H1 (cell line): ENCODE measurements around the gene KPNA1. TPM values are rescaled to one million over a fixed set of nuclear protein-coding genes. Genes with fewer than 3 reads are reported as not detected.

Experiments used
- CTCF ChIA-PET: fragments of 300-600 bp; sonication (Branson Sonifier 250); formaldehyde crosslinking; loops from one replicate; lab custom pipeline; 2021; ENCODE audit not compliant: partially characterized antibody; lab: Charles Lee
- POLR2A ChIA-PET: fragments of 300-600 bp; sonication (Branson Sonifier 250); formaldehyde crosslinking; loops from one replicate; lab custom pipeline; 2021; ENCODE audit warnings: inconsistent platforms; ENCODE audit not compliant: partially characterized antibody; lab: Charles Lee
- DNase-seq, 2 experiments: peaks; one replicate each; pipeline versions ENCODE4 v3.0.0 to v3.0.0-alpha.2; 2010 to 2022; ENCODE audit warnings: low spot score in 2 of 2, low read depth in 1 of 2, mixed read lengths in 1 of 2
- FAIRE-seq: peaks from 2 replicates; lab custom pipeline; 2011; peaks lifted over from hg19 to GRCh38; lab: Jason Lieb, UNC
- H2AFZ ChIP-seq: 2 replicates; pipeline ENCODE4 v1.8.1; 2012; ENCODE audit warnings: low read length, inconsistent platforms
- H2AK5ac ChIP-seq: 2 replicates; pipeline ENCODE4 v1.6.1; 2013; ENCODE audit warnings: low read depth, low read length
- H2BK120ac ChIP-seq: replicated peaks from 2 replicates; pipeline ENCODE3; 2013; ENCODE audit warnings: low read depth, low read length, inconsistent platforms
- H2BK12ac ChIP-seq: 2 replicates; pipeline ENCODE4 v1.6.1; 2013; ENCODE audit warnings: low read depth, low read length
- H2BK15ac ChIP-seq: 2 replicates; pipeline ENCODE4 v1.6.1; 2013; ENCODE audit warnings: low read length
- H2BK20ac ChIP-seq: 2 replicates; pipeline ENCODE4 v1.6.1; 2013; ENCODE audit warnings: low read length
- H2BK5ac ChIP-seq: 2 replicates; pipeline ENCODE4 v1.6.1; 2013; ENCODE audit warnings: low read depth, low read length
- H3K14ac ChIP-seq: 2 replicates; pipeline ENCODE4 v1.6.1; 2013; ENCODE audit warnings: inconsistent platforms; ENCODE audit not compliant: insufficient read length
- H3K18ac ChIP-seq: 2 replicates; pipeline ENCODE4 v1.6.1; 2013; ENCODE audit warnings: low read length; ENCODE audit errors: extremely low read depth
- H3K23ac ChIP-seq: 2 replicates; pipeline ENCODE4 v1.6.1; 2013; ENCODE audit warnings: inconsistent platforms; ENCODE audit not compliant: insufficient read length
- H3K23me2 ChIP-seq: 2 replicates; pipeline ENCODE4 v1.6.1; 2013; ENCODE audit warnings: low read depth, low read length
- H3K27ac ChIP-seq: 2 replicates; pipeline ENCODE4 v1.6.1; 2011; ENCODE audit warnings: low read depth, low read length, inconsistent platforms
- H3K27me3 ChIP-seq, 4 experiments: replicated peaks in 1 of 4; 1 replicate in 1 of 4; 2 replicates in 3 of 4; pipeline versions ENCODE4 v1.6.1 to v1.8.1; 2011 to 2013; ENCODE audit warnings: low read length in 3 of 4, mild to moderate bottlenecking in 3 of 4, inconsistent platforms in 2 of 4, mixed read lengths in 2 of 4, moderate library complexity in 1 of 4; ENCODE audit not compliant: control insufficient read depth in 3 of 4, insufficient read depth in 3 of 4; ENCODE audit errors: extremely low read depth in 1 of 4
- H3K36me3 ChIP-seq, 4 experiments: 2 replicates each; pipeline versions ENCODE4 v1.6.1 to v1.8.1; 2011 to 2013; ENCODE audit warnings: mild to moderate bottlenecking in 4 of 4, low read length in 3 of 4, moderate library complexity in 2 of 4, control low read depth in 1 of 4, inconsistent platforms in 1 of 4; ENCODE audit not compliant: insufficient read depth in 4 of 4, control insufficient read depth in 2 of 4
- H3K4ac ChIP-seq: replicated peaks from 2 replicates; pipeline ENCODE3; 2013; ENCODE audit warnings: low read length, low read depth, mixed read lengths, inconsistent platforms; ENCODE audit not compliant: insufficient read length
- H3K4me1 ChIP-seq, 4 experiments: replicated peaks in 1 of 4; 1 replicate in 1 of 4; 2 replicates in 3 of 4; pipeline versions ENCODE4 v1.6.1 to v1.8.1; 2011 to 2013; ENCODE audit warnings: low read length in 3 of 4, inconsistent platforms in 2 of 4, mixed read lengths in 1 of 4; ENCODE audit not compliant: insufficient read depth in 4 of 4, control insufficient read depth in 3 of 4
- H3K4me2 ChIP-seq, 2 experiments: 2 replicates each; pipeline versions ENCODE4 v1.6.1 to v1.8.1; 2011 to 2013; ENCODE audit warnings: low read depth in 2 of 2, low read length in 2 of 2, control low read depth in 1 of 2, inconsistent platforms in 1 of 2, mild to moderate bottlenecking in 1 of 2; ENCODE audit not compliant: insufficient read depth in 1 of 2
- H3K4me3 ChIP-seq, 4 experiments: fragments of 200-600, 300-600 bp in 1 of 4; sonication (generic), shearing (Covaris generic), sonication (Bioruptor Twin) in 1 of 4; 2 replicates each; pipeline versions ENCODE4 v1.5.1 to v1.8.1; 2011 to 2016; ENCODE audit warnings: low read length in 4 of 4, low read depth in 3 of 4, control low read depth in 2 of 4, inconsistent platforms in 2 of 4, mild to moderate bottlenecking in 2 of 4, mixed read lengths in 1 of 4, moderate library complexity in 1 of 4; ENCODE audit not compliant: insufficient read depth in 2 of 4; ENCODE audit errors: extremely low read depth in 1 of 4
- H3K56ac ChIP-seq: replicated peaks from 2 replicates; pipeline ENCODE3; 2013; ENCODE audit warnings: low read depth, mild to moderate bottlenecking, mixed read lengths, low read length, inconsistent platforms; ENCODE audit not compliant: insufficient read length
- H3K79me1 ChIP-seq: 2 replicates; pipeline ENCODE4 v1.6.1; 2013; ENCODE audit warnings: low read depth, low read length, control low read depth
- H3K79me2 ChIP-seq, 2 experiments: 2 replicates each; pipeline versions ENCODE4 v1.6.1 to v1.8.1; 2012 to 2013; ENCODE audit warnings: low read length in 2 of 2, mild to moderate bottlenecking in 2 of 2, inconsistent platforms in 1 of 2; ENCODE audit not compliant: insufficient read depth in 2 of 2, control insufficient read depth in 1 of 2
- H3K9ac ChIP-seq, 4 experiments: replicated peaks in 1 of 4; 1 replicate in 1 of 4; 2 replicates in 3 of 4; pipeline versions ENCODE4 v1.6.1 to v1.8.1; 2011 to 2013; ENCODE audit warnings: low read depth in 3 of 4, low read length in 3 of 4, control low read depth in 2 of 4, mild to moderate bottlenecking in 2 of 4, moderate library complexity in 2 of 4, inconsistent platforms in 1 of 4; ENCODE audit errors: extremely low read depth in 1 of 4
- H3K9me3 ChIP-seq, 2 experiments: 2 replicates each; pipeline versions ENCODE4 v1.6.1 to v1.8.1; 2012 to 2013; ENCODE audit warnings: mild to moderate bottlenecking in 2 of 2, moderate library complexity in 2 of 2, control low read depth in 1 of 2, inconsistent platforms in 1 of 2, low read depth in 1 of 2, low read length in 1 of 2, mixed read lengths in 1 of 2; ENCODE audit not compliant: insufficient read depth in 2 of 2
- H4K20me1 ChIP-seq, 2 experiments: replicated peaks in 1 of 2; 2 replicates each; pipeline versions ENCODE3 to v1.8.1; 2011 to 2013; ENCODE audit warnings: inconsistent platforms in 2 of 2, low read length in 2 of 2, mild to moderate bottlenecking in 1 of 2; ENCODE audit not compliant: insufficient read depth in 2 of 2, control insufficient read depth in 1 of 2
- H4K5ac ChIP-seq: 2 replicates; pipeline ENCODE4 v1.6.1; 2013; ENCODE audit warnings: low read length, low read depth, mixed read lengths, inconsistent platforms; ENCODE audit not compliant: insufficient read length
- H4K8ac ChIP-seq: 2 replicates; pipeline ENCODE4 v1.8.0; 2013; ENCODE audit warnings: mild to moderate bottlenecking, moderate library complexity, low read length, inconsistent platforms; ENCODE audit not compliant: insufficient read depth; ENCODE audit errors: extremely low read depth
- H4K91ac ChIP-seq: replicated peaks from 2 replicates; pipeline ENCODE3; 2013; ENCODE audit warnings: low read length, mixed read lengths, inconsistent platforms; ENCODE audit not compliant: insufficient read length
- CHD1 ChIP-seq: IDR thresholded peaks from 2 replicates; pipeline ENCODE4 v1.6.1; 2012; ENCODE audit warnings: low read depth, low read length, improper control_type of control experiment
- EP300 ChIP-seq, 2 experiments: IDR thresholded peaks; 1 replicate in 1 of 2; 2 replicates in 1 of 2; pipeline ENCODE4 v1.6.1; 2011 to 2012; ENCODE audit warnings: low read depth in 2 of 2, low read length in 2 of 2, mild to moderate bottlenecking in 2 of 2, borderline replicate concordance in 1 of 2, inconsistent platforms in 1 of 2, moderate library complexity in 1 of 2
- FOSL1 ChIP-seq: IDR thresholded peaks from 2 replicates; pipeline ENCODE4 v1.6.1; 2011; ENCODE audit warnings: mild to moderate bottlenecking, low read depth, low read length, moderate library complexity; ENCODE audit not compliant: insufficient read depth
- JUN ChIP-seq: IDR thresholded peaks from 2 replicates; pipeline ENCODE4 v1.6.1; 2011; ENCODE audit warnings: low read depth, mild to moderate bottlenecking, improper control_type of control experiment, low read length
- KDM5A ChIP-seq: fragments of 200-600 bp; IDR thresholded peaks from 2 replicates; pipeline ENCODE4 v1.7.1; 2012; ENCODE audit warnings: mild to moderate bottlenecking, low read length, inconsistent platforms, mixed read lengths
- RFX5 ChIP-seq: IDR thresholded peaks from 2 replicates; pipeline ENCODE4 v1.6.1; 2011; ENCODE audit warnings: low read depth, low read length, improper control_type of control experiment, borderline replicate concordance
- SP2 ChIP-seq: IDR thresholded peaks from 2 replicates; pipeline ENCODE4 v1.6.1; 2012; ENCODE audit warnings: mild to moderate bottlenecking, low read length, inconsistent platforms
- SP4 ChIP-seq: IDR thresholded peaks from 2 replicates; pipeline ENCODE4 v1.6.1; 2012; ENCODE audit warnings: low read length, inconsistent platforms
- SRF ChIP-seq: IDR thresholded peaks from 2 replicates; pipeline ENCODE4 v1.6.1; 2011; ENCODE audit warnings: mild to moderate bottlenecking, low read depth, low read length, moderate library complexity
- WGBS, 2 experiments: shearing (Covaris generic) in 1 of 2; methylation state at CpG; one replicate each; pipeline versions ENCODE4 v1.1.6 to v1.1.7; 2013 to 2015; ENCODE audit warnings: low lambda C conversion rate in 2 of 2, mixed read lengths in 2 of 2, inconsistent platforms in 1 of 2, low coverage in 1 of 2, missing lambda C conversion rate in 1 of 2; ENCODE audit not compliant: insufficient replicate concordance in 2 of 2, insufficient coverage in 1 of 2, insufficient read length in 1 of 2; ENCODE audit errors: extremely low coverage in 1 of 2, missing lambda C conversion rate in 1 of 2; 5-methylcytosine and 5-hydroxymethylcytosine counted together
- polyA plus RNA-seq, 7 experiments: library from polyadenylated mRNA; depleted of rRNA in 3 of 7; stranded (reverse) in 5 of 7; unstranded in 2 of 7; fragments of >200 nt in 5 of 7; fragments of 200-250 nt in 2 of 7; gene quantifications; 1 replicate in 5 of 7; 2 replicates in 1 of 7; 4 replicates in 1 of 7; pipeline versions ENCODE4 v1.2.1 to v1.2.3, GENCODE V29; 2011 to 2013; ENCODE audit warnings: missing spikeins in 2 of 7, mixed read lengths in 2 of 7
- total RNA-seq: library from RNA; stranded (reverse); fragmentation: NEBNext Ultra II Directional; extraction: Animal tissue kit (Norgen Biotek cat#: 25700); gene quantifications from 2 replicates; pipeline ENCODE4 v1.2.1, GENCODE V29; 2021
- TF ChIP-seq, protein P1 (sequence below), 3 experiments: IDR thresholded peaks; 1 replicate in 2 of 3; 2 replicates in 1 of 3; pipeline versions ENCODE4 v1.5.1 to v1.6.1; 2011; ENCODE audit warnings: low read length in 3 of 3, mild to moderate bottlenecking in 3 of 3, inconsistent platforms in 2 of 3, low read depth in 1 of 3, moderate library complexity in 1 of 3; ENCODE audit not compliant: insufficient read depth in 1 of 3; ENCODE audit errors: control extremely low read depth in 1 of 3

KPNA1 gene
- total and polyA plus RNA-seq, 2 of the 8 experiments (the other 6 are each of a cell fraction or from before 2014, with no cell fraction given): 14.8 to 63.0 TPM

- no peak overlapping the region for H2BK5ac ChIP-seq
- no peak overlapping the region for H2BK12ac ChIP-seq
- no peak overlapping the region for H3K9ac ChIP-seq
- DNase-seq (no peak), FAIRE-seq (no peak)
- H3K79me1 ChIP-seq: peaks cover 8% of the 10 kb centered on the region; the same call in 1 of the 2 replicates
- no peak overlapping the region for H3K14ac ChIP-seq
- 50% methylated on average over 1 of the region's 1 CpG; no CpG with 5 or more reads in 1 of the 2 experiments for WGBS, 2 experiments
- peaks cover 0 to 6% (median 2%) of the 10 kb centered on the region in 4 experiments; a peak in 4 of 7 replicates for H3K4me1 ChIP-seq
- H2AFZ ChIP-seq: no peak overlapping the region
- no peak overlapping the region for H4K91ac ChIP-seq
- H3K4ac ChIP-seq: no peak overlapping the region
- H3K4me2 ChIP-seq: no peak overlapping the region
- H3K27ac ChIP-seq: no peak overlapping the region
- H4K20me1 ChIP-seq: peaks cover 4 to 7% of the 10 kb centered on the region in 2 experiments
- no peak overlapping the region for H4K8ac ChIP-seq
- no peak overlapping the region for H2BK15ac ChIP-seq
- H3K18ac ChIP-seq: no peak overlapping the region
- no peaks in the 10 kb centered on the region for H3K27me3 ChIP-seq
- H3K4me3 ChIP-seq: no peak overlapping the region
- no peaks in the 10 kb centered on the region; the same call in 1 of the 2 replicates for H3K23me2 ChIP-seq
- ChIA-PET POLR2A (no interaction called here), CTCF (interaction anchor here (1.2 kb wide), 1 partner anchor 10 kb away, joined by 3 read pairs; no protein-coding TSS in a partner anchor)
- no peak overlapping the region for H3K23ac ChIP-seq
- no peak overlapping the region for H4K5ac ChIP-seq
- peaks cover 0 to 22% (median 0%) of the 10 kb centered on the region in 4 experiments; a peak in 3 of 8 replicates for H3K36me3 ChIP-seq
- H2BK20ac ChIP-seq: no peak overlapping the region
- no peak overlapping the region for H2BK120ac ChIP-seq
- H3K79me2 ChIP-seq: peaks cover 0 to 50% of the 10 kb centered on the region in 2 experiments; a peak in 2 of 4 replicates
- no peak overlapping the region for H2AK5ac ChIP-seq
- no peaks in the 10 kb centered on the region for H3K9me3 ChIP-seq
- H3K56ac ChIP-seq: no peak overlapping the region
- TF ChIP-seq FOSL1 (no peak), SP4 (no peak), SRF (no peak), JUN (no peak), SP2 (no peak), RFX5 (no peak), EP300 (IDR thresholded peaks at IDR 0.05; ENCODE audit: borderline replicate concordance in 1 of 2, low read depth in 2 of 2, low read length in 2 of 2) (no peak), CHD1 (no peak), KDM5A (no peak)
- TF ChIP-seq, protein P1, sequence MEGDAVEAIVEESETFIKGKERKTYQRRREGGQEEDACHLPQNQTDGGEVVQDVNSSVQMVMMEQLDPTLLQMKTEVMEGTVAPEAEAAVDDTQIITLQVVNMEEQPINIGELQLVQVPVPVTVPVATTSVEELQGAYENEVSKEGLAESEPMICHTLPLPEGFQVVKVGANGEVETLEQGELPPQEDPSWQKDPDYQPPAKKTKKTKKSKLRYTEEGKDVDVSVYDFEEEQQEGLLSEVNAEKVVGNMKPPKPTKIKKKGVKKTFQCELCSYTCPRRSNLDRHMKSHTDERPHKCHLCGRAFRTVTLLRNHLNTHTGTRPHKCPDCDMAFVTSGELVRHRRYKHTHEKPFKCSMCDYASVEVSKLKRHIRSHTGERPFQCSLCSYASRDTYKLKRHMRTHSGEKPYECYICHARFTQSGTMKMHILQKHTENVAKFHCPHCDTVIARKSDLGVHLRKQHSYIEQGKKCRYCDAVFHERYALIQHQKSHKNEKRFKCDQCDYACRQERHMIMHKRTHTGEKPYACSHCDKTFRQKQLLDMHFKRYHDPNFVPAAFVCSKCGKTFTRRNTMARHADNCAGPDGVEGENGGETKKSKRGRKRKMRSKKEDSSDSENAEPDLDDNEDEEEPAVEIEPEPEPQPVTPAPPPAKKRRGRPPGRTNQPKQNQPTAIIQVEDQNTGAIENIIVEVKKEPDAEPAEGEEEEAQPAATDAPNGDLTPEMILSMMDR (IDR thresholded peaks at IDR 0.05; ENCODE audit: control extremely low read depth in 1 of 3, insufficient read depth in 1 of 3, low read depth in 1 of 3, low read length in 3 of 3): no peak
Measured at GRCh38 chr3:122498152-122498551, 16.6 kb downstream of the KPNA1 start.
